A673 (cell line): ENCODE data around the gene PACS1.

ENCODE experiments used
- CTCF ChIP-seq: fragments of 300-800, 200-600 bp; sonication (generic); conservative IDR thresholded peaks from 2 replicates; pipeline ENCODE4 v1.5.1; 2017; ENCODE audit warnings: low read depth, mild to moderate bottlenecking, antibody characterized with exemption, low read length, moderate library complexity, mixed read lengths
- EZH2 ChIP-seq: fragments of 200-600 bp; sonication (generic); IDR thresholded peaks from 2 replicates; pipeline ENCODE4 v1.6.1; 2017; ENCODE audit warnings: borderline replicate concordance, low read depth, mild to moderate bottlenecking, mixed read lengths, antibody characterized with exemption, low read length; ENCODE audit not compliant: poor library complexity, severe bottlenecking

DNA sequence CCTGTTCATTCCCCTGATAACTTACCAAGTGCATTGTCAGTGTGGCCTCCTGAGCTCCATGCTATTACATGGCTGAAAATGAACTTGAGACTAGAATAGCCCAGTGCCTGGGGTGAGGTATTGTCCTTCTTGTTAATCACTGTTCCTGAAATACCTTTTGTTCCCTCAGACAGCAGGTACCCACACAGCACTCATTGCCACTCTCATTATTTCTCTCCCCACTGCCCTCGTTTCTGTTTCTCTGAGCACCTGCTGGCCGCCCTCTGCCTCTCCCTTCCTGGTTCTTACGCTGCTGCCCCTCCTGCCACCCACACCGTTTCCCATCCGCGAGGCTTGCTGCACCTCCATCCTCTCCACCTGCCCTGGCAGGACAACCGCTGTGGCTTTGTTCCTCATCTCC is 161.5 kb downstream of the PACS1 start:
- no peak for TF ChIP-seq EZH2
- no peak for TF ChIP-seq CTCF
